GM19099 (cell line): ENCODE results near the gene BARHL1.

Experiments
- POLR2A ChIP-seq: IDR thresholded peaks from 3 replicates; pipeline ENCODE4 v1.6.1; 2011; ENCODE audit warnings: low read depth; ENCODE audit not compliant: insufficient read length; ENCODE audit errors: extremely low read depth

The BARHL1 gene

DNA sequence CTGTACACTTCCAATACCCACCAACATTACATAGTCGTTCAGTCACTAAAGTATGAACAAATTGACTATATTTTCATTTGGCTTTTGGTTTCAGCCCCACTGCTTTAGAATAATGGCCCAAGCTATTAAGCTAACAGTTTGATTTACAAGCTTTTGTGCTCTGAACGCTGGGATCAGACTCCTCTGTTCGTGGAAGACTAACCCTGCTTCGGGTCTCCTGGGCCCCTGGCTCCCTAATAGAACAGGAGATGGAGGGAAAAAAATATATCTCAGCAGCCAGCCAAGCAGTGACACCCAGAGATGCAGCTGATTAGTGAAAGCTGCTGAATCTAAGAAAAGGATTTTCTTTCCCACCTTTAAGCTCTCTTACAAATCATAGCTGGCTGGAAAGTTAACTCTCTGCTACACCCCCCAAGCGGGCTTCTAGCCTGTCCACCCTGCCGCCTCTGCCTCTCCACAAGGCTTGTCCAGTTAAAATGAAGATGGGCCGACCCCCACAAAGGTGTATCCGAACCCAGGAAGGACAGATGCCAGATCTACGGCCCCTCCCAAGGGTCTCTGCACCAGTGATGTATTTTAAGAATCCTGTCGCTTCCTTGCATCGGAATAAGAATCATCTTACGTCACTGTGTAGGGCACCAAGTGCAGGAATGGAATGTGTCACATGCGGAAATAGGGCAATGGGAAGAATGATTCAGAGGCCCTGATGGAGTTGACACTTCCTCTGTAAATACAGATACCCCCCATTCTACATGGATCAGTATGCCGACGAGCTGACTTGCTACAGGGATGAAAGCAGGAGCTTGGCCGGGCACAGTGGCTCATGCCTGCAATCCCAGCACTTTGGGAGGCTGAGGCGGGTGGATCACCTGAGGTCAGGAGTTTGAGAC lies 33.4 kb upstream of the BARHL1 start:
- no peak for TF ChIP-seq POLR2A

- no peak for TF ChIP-seq POLR2A
Observed at GRCh38 chr9:132551556-132551955, 30.9 kb upstream of the BARHL1 start.

GRCh38 chr9:132552041-132552440 lies 30.4 kb upstream of the BARHL1 start:
- no peak for TF ChIP-seq POLR2A

- no peak for TF ChIP-seq POLR2A
Observed at GRCh38 chr9:132554755-132555154, 27.7 kb upstream of the BARHL1 start.

DNA sequence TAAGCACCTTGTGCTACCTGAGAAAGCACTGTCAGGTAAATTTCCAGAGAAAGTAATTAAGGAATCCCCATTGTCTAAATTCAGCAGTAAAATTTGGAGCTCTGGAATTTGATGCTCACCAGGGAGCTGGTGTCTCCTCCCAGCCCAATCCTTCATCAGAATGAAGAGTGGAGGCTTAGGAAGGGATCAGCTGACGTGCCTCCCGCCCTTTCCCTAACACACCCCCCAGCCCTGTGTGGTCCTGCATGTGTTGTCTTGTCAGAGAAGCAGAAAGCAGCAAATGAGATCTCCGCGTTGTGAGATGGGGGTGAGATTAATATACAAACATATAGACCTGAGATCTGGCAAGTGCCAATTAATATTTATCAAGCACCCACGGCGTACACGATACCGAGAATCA lies 26.9 kb upstream of the BARHL1 start:
- no peak for TF ChIP-seq POLR2A

DNA sequence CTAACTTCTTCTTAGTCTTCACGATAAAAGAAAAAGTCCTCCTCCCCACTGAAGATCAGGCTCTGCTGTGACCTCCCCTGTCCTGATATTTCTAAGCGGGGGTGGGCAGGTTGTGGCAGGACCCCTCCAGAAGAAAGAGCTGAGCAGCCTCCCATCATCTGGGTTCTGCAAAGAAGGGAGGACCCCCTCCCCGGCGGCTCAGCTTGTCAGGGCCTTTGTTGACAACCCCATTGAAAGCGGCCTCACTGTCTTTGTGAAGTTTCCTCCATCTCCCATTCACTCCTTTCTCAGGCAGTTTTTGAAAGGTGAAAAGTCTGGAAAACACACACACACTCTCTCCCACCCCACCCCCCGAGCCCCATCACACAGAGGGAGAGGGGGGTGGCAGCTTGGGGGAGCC lies 26.2 kb upstream of the BARHL1 start:
- no peak for TF ChIP-seq POLR2A

- TF ChIP-seq POLR2A = no peak
Observed at GRCh38 chr9:132556714-132557113, 25.7 kb upstream of the BARHL1 start.

DNA sequence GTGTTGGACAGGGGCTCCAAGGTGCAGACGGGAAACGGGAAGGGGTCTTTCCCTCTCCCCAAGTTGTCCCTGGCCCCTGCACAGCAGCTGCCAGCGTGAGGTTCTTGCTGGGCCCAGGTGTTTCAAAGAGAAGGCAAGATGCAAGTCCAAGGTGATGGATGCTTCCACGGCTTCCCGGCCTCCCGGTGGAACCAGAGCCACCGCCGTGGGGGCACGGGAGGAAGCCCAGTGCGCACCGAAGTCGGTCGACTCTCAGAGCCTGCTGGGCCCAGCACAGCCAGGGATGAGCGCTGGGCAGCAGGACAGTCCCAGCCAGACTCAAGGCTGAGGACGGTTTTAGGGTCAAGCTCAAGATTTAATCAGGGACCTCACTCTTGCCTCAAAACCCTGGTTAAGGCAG lies 25.2 kb upstream of the BARHL1 start:
- no peak for TF ChIP-seq POLR2A

DNA sequence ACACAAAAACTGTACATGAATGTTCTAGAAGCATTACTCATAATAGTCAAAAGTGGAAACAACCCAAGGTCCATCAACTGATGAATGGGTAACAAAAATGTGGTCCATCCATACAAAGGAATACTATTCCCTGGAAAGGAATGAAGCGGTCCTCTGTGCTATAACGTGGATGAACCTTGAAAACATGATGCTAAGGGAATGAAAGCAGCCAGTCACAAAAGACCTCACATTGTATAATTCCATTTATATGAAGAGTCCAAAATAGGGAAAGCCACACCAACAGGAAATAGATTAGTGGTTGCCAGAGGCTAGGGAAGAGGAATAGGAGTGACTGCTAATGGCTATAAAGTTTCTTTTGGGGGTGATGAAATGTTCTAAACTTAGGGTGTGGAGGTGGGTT lies 22.7 kb upstream of the BARHL1 start:
- TF ChIP-seq POLR2A = no peak

DNA sequence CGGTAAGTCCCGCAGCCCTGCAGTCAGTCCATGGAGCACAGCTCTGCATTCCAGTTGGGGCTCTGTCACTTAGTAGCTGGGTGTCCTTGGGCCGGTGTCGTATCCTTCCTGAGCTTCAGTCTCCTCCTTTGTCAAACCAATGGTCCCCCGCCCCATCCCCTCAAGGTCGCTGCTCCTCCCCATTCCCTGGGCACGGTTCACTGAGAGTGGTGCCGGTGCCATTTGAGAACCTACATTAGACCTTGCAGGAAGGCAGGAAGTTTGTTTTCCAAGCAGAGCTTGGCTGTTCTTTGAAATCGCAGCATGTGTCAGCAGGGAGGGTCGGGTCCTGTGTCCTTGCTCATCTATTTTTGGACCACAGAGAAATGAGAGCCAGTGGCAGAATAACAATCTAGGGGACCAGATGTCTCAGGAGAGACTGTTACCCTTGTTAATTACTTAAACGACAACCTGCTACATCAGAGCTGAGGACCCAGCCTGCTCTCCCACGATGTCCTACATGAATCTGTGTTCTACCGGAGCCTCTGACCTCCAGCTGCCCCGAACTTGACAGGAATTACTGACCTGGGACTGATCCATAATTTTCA lies 21.7 kb upstream of the BARHL1 start:
- no peak for TF ChIP-seq POLR2A

DNA sequence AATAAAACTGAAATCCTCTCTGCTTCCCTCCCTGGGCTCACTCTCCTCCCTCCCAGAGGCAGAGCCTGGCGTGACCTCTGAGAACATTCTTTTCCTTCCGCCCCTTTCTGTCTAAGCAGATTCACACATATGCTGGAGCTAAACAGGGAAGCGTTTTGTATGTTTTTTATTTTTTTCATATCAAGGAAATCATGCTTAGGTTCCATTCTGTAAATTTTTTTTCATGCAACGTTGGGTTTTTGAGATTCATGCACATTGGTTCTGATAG lies 20.2 kb upstream of the BARHL1 start:
- TF ChIP-seq POLR2A = no peak

DNA sequence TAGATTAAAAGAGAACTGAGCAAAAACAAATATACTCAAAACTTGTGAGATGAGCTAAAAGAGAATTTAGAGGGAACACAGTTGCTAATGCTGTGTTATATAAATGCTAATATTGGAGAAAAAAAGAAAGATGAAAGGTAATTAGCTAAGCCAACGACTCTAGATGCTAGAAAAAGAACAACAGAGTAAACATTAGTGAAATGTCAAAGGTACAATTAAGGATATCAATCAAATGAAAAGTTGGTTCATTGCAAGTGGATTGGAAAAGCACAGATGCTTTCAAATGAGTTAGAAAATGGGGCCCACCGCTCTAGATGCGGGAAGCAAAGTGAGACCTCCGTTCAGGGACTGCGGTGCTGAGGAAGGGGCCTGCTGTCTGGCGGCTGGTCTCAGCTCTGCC lies 17.9 kb upstream of the BARHL1 start:
- TF ChIP-seq POLR2A = no peak

DNA sequence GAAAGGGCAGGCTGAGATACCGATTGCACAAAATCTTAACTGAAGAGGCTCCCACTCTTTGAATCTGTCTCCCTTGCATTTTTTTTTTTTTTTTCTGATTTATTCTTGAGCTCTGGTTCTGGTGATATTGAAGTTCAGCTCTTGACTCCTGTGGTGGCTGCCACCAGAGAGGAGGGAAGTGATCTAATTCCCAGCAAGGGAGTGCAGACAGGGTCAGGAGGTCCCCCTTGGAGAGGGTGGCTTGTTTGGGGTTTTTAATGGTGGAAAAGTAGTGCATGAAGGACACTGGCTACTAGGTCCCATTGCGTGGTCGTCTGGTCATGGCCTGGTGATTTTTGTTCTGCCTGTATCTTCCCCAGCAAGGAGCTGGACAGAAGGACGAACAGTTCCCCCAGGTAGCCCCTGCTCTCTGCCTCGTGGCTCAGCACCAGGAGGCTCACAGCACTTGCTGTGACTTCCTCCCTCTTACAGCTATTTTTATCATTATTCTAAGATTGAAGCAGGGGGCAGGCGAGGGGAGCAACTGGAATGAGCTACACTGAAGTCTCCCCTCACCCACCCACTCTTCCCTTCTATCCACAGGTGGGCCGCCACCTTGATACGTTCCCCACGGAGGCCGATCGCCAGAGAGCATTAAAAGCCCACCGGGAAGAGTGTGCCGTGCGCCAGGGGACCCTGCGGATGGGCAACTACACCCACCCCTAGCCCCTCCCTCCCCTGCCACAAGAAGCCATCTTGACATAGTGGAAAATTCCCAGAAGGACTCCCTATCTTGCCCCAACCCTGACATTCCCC lies 10.4 kb upstream of the BARHL1 start:
- TF ChIP-seq POLR2A = no peak

DNA sequence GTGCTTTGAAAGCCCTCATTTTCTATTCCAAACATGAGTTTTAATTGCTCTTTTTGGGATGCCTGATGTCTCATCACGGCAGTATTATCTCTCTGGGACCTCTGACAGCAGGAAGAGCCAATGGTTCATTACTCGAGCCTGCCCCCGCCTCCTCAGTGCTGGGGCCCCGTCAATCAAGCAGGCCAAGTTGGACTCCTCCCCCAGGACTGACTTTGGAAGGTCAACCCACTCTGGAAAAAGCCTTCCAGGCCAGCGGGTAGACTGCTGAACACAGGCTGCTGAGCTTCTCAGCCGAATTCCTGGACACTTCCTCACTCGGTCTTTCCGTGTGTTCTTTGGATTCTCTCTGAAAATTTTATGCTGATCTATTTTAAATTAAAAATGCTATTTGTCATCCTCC lies 9.5 kb upstream of the BARHL1 start:
- TF ChIP-seq POLR2A = no peak

DNA sequence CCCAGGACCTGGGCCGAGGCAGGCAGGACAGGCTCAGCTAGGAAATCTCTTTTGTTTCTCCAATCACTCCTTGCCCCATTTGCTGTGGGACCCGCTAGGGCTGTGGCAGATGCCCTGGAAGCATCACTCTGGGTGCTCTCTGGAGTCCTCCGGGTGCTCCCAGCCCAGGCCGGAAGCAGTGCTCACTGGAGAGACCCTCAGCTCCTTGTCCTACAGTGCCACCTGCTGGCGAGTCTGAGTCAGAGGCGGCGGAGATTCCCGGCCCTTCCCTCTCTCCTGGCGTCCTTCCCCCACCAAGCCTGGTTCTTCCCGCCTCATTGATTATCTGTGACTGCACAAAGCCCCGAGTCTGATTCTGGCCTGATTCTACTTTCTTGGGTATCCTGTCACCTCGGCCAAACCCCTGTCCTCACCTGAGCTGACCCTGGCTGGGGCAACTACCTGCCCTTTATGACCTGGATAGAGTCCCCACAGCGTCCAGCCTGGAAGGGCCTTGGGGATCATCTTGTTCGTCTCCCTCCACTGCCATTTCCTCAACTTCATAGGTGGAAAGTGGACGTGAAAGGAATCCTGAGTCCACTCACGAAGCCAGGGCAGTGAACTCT lies 7.3 kb upstream of the BARHL1 start:
- TF ChIP-seq POLR2A = no peak

DNA sequence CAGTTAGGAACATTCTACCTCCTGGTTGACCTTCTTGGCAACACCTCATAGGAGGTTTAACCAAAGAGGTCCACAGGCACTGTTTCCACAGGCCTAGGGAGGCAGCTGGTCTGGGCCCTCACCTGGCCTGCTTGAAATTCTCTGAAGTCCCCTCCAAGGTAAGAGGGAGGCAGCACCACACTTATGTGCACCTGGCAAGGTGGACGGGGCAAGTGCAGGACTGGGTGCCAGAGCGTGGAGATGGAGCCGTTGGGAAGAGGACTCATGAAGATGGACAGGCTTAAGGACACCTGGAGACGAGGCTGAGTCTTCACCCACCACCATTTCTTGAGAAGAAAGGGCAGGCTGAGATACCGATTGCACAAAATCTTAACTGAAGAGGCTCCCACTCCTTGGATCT lies 6.6 kb upstream of the BARHL1 start:
- no peak for TF ChIP-seq POLR2A

- TF ChIP-seq POLR2A = no peak
Observed at GRCh38 chr9:132577119-132577518, 5.3 kb upstream of the BARHL1 start.
